Measurements from ENCODE around the gene ISCU.

- TF ChIP-seq CTCF (IDR thresholded peaks at IDR 0.05) (peak; percentile 52 to 86 (median 81)), POLR2A (IDR thresholded peaks at IDR 0.05) (peak in 1 of 3 donors; percentile 32)
Observed at GRCh38 chr12:108563136-108563803, 874 bp downstream of the ISCU start.

Data from body of pancreas (tissue), 4 donors.